ENCODE measurements around the gene LCAT. TPM values are rescaled to one million over a fixed set of nuclear protein-coding genes. Genes with fewer than 3 reads are reported as not detected.

LCAT gene
- total and polyA plus RNA-seq, 9 of the 15 experiments (the other 6 are each of a cell fraction or from before 2014, with no cell fraction given): 0.46 to 21.0 (median 5.0) TPM

GRCh38 chr16:67892899-67893742 is 50.8 kb downstream of the LCAT start, which contains the start of gene PSKH1 (continued):
- TF ChIP-seq, protein P1, sequence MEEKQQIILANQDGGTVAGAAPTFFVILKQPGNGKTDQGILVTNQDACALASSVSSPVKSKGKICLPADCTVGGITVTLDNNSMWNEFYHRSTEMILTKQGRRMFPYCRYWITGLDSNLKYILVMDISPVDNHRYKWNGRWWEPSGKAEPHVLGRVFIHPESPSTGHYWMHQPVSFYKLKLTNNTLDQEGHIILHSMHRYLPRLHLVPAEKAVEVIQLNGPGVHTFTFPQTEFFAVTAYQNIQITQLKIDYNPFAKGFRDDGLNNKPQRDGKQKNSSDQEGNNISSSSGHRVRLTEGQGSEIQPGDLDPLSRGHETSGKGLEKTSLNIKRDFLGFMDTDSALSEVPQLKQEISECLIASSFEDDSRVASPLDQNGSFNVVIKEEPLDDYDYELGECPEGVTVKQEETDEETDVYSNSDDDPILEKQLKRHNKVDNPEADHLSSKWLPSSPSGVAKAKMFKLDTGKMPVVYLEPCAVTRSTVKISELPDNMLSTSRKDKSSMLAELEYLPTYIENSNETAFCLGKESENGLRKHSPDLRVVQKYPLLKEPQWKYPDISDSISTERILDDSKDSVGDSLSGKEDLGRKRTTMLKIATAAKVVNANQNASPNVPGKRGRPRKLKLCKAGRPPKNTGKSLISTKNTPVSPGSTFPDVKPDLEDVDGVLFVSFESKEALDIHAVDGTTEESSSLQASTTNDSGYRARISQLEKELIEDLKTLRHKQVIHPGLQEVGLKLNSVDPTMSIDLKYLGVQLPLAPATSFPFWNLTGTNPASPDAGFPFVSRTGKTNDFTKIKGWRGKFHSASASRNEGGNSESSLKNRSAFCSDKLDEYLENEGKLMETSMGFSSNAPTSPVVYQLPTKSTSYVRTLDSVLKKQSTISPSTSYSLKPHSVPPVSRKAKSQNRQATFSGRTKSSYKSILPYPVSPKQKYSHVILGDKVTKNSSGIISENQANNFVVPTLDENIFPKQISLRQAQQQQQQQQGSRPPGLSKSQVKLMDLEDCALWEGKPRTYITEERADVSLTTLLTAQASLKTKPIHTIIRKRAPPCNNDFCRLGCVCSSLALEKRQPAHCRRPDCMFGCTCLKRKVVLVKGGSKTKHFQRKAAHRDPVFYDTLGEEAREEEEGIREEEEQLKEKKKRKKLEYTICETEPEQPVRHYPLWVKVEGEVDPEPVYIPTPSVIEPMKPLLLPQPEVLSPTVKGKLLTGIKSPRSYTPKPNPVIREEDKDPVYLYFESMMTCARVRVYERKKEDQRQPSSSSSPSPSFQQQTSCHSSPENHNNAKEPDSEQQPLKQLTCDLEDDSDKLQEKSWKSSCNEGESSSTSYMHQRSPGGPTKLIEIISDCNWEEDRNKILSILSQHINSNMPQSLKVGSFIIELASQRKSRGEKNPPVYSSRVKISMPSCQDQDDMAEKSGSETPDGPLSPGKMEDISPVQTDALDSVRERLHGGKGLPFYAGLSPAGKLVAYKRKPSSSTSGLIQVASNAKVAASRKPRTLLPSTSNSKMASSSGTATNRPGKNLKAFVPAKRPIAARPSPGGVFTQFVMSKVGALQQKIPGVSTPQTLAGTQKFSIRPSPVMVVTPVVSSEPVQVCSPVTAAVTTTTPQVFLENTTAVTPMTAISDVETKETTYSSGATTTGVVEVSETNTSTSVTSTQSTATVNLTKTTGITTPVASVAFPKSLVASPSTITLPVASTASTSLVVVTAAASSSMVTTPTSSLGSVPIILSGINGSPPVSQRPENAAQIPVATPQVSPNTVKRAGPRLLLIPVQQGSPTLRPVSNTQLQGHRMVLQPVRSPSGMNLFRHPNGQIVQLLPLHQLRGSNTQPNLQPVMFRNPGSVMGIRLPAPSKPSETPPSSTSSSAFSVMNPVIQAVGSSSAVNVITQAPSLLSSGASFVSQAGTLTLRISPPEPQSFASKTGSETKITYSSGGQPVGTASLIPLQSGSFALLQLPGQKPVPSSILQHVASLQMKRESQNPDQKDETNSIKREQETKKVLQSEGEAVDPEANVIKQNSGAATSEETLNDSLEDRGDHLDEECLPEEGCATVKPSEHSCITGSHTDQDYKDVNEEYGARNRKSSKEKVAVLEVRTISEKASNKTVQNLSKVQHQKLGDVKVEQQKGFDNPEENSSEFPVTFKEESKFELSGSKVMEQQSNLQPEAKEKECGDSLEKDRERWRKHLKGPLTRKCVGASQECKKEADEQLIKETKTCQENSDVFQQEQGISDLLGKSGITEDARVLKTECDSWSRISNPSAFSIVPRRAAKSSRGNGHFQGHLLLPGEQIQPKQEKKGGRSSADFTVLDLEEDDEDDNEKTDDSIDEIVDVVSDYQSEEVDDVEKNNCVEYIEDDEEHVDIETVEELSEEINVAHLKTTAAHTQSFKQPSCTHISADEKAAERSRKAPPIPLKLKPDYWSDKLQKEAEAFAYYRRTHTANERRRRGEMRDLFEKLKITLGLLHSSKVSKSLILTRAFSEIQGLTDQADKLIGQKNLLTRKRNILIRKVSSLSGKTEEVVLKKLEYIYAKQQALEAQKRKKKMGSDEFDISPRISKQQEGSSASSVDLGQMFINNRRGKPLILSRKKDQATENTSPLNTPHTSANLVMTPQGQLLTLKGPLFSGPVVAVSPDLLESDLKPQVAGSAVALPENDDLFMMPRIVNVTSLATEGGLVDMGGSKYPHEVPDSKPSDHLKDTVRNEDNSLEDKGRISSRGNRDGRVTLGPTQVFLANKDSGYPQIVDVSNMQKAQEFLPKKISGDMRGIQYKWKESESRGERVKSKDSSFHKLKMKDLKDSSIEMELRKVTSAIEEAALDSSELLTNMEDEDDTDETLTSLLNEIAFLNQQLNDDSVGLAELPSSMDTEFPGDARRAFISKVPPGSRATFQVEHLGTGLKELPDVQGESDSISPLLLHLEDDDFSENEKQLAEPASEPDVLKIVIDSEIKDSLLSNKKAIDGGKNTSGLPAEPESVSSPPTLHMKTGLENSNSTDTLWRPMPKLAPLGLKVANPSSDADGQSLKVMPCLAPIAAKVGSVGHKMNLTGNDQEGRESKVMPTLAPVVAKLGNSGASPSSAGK (IDR thresholded peaks at IDR 0.05): no peak
- TF ChIP-seq FOS (IDR thresholded peaks at IDR 0.05; ENCODE audit: extremely low read depth, insufficient read length) (no peak), TCFL5 (CRISPR knock-in tag; conservative IDR thresholded peaks at IDR 0.05) (no peak), FOXJ3 (CRISPR knock-in tag; IDR thresholded peaks at IDR 0.05) (no peak), SMARCA4 (IDR thresholded peaks at IDR 0.05) (no peak), U2AF2 (optimal IDR thresholded peaks at IDR 0.05; ENCODE audit: low read depth, low read length) (no peak), DNMT1 (IDR thresholded peaks at IDR 0.05) (no peak), MTA3 (IDR thresholded peaks at IDR 0.05; ENCODE audit: borderline replicate concordance) (no peak), MTF1 (CRISPR knock-in tag; IDR thresholded peaks at IDR 0.05; ENCODE audit: borderline replicate concordance) (no peak), KAT8 (IDR thresholded peaks at IDR 0.05; ENCODE audit: low read depth) (no peak), KLF6 (CRISPR knock-in tag; IDR thresholded peaks at IDR 0.05; ENCODE audit: borderline replicate concordance) (no peak), SETDB1 (IDR thresholded peaks at IDR 0.05; ENCODE audit: low read length) (no peak), HDGF (IDR thresholded peaks at IDR 0.05) (no peak), ZNF75A (CRISPR knock-in tag; IDR thresholded peaks at IDR 0.05) (no peak), TBP (optimal IDR thresholded peaks at IDR 0.05; ENCODE audit: low read depth, low read length) (peak; percentile 47), CHD2 (IDR thresholded peaks at IDR 0.05; ENCODE audit: low read depth, low read length) (no peak)
- TF ChIP-seq, protein P2, sequence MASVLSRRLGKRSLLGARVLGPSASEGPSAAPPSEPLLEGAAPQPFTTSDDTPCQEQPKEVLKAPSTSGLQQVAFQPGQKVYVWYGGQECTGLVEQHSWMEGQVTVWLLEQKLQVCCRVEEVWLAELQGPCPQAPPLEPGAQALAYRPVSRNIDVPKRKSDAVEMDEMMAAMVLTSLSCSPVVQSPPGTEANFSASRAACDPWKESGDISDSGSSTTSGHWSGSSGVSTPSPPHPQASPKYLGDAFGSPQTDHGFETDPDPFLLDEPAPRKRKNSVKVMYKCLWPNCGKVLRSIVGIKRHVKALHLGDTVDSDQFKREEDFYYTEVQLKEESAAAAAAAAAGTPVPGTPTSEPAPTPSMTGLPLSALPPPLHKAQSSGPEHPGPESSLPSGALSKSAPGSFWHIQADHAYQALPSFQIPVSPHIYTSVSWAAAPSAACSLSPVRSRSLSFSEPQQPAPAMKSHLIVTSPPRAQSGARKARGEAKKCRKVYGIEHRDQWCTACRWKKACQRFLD (CRISPR knock-in tag; IDR thresholded peaks at IDR 0.05): no peak
